ENCODE data around the gene ABCB7.

Gene ABCB7

GRCh38 chrX:75038925-75039324 is 117.2 kb downstream of the ABCB7 start:
- H2AFZ ChIP-seq (ENCODE audit: low read length, unreplicated experiment) = no peak overlapping the region
- no peaks in the 10 kb centered on the region for H3K36me3 ChIP-seq (ENCODE audit: insufficient read depth, low read length)
- no peaks in the 10 kb centered on the region for H3K4me1 ChIP-seq (ENCODE audit: control insufficient read depth, insufficient read depth, low read length, unreplicated experiment)
- no peak overlapping the region for H3K27ac ChIP-seq (ENCODE audit: low read depth, low read length)
- no peaks in the 10 kb centered on the region for H3K27me3 ChIP-seq (ENCODE audit: insufficient read depth, low read length)
- no peak overlapping the region for H3K4me3 ChIP-seq (ENCODE audit: low read depth, low read length)
- no peaks in the 10 kb centered on the region for H3K79me2 ChIP-seq (ENCODE audit: control insufficient read depth, insufficient read depth, low read length, unreplicated experiment)
